Activated T-helper 2 cell treated with anti-CD3 and anti-CD28 coated beads, Interferon-gamma antibody, Interleukin-2, Interleukin-4, amounts not matched to agents 10 μg/mL and 5 μg/mL and 100 μg/mL, durations not matched to agents 14 hours and 24 hours and 36 hours (primary cell): ENCODE measurements around the gene IGFBP1. TPM values are rescaled to one million over a fixed set of nuclear protein-coding genes. Genes with fewer than 3 reads are reported as not detected.

ENCODE experiments used
- DNase-seq: peaks from one replicate; pipeline ENCODE4 v3.0.0; 2021; ENCODE audit warnings: low spot score
- H3K27ac Mint-ChIP-seq: one replicate; pipeline ENCODE4 v1.8.0; 2021; ENCODE audit warnings: mixed read lengths
- H3K27me3 Mint-ChIP-seq: one replicate; pipeline ENCODE4 v1.8.0; 2021; ENCODE audit warnings: low read depth, mixed read lengths
- H3K36me3 Mint-ChIP-seq: one replicate; pipeline ENCODE4 v1.8.0; 2021; ENCODE audit warnings: low read depth, mixed read lengths
- H3K4me1 Mint-ChIP-seq: one replicate; pipeline ENCODE4 v1.8.0; 2021; ENCODE audit warnings: low read depth, mixed read lengths
- H3K4me3 Mint-ChIP-seq: one replicate; pipeline ENCODE4 v1.8.0; 2021; ENCODE audit warnings: low read depth, mild to moderate bottlenecking, moderate library complexity, mixed read lengths
- H3K9me3 Mint-ChIP-seq: one replicate; pipeline ENCODE4 v1.8.0; 2021; ENCODE audit warnings: mixed read lengths
- intact Hi-C: fragments of 100-400 bp; cut with micrococcal nuclease; formaldehyde crosslinking; loops from one replicate; pipeline ENCODE4 v1.15.1; 2023
- total RNA-seq: library from RNA; stranded (reverse); gene quantifications from 2 replicates; pipeline ENCODE4 v1.2.3, GENCODE V29; 2022

Gene IGFBP1
- total RNA-seq, 1 donor from 2014 or later: not detected

GRCh38 chr7:45919231-45919784, 31.0 kb downstream of the IGFBP1 start:
- Mint-ChIP-seq H3K4me3 (no peak overlapping the region), H3K27me3 (peaks cover 51% of the 10 kb centered on the region), H3K36me3 (no peaks in the 10 kb centered on the region), H3K9me3 (no peaks in the 10 kb centered on the region), H3K27ac (no peak overlapping the region), H3K4me1 (peaks cover 25% of the 10 kb centered on the region)
- intact Hi-C loops: loop anchor here (5.0 kb wide), 2 partner anchors 433 to 1898 kb away; no protein-coding TSS in a partner anchor
- no peak for DNase-seq

GRCh38 chr7:45919993-45920459, 31.7 kb downstream of the IGFBP1 start:
- intact Hi-C loops: loop anchor here (5.0 kb wide), 2 partner anchors 432 to 1897 kb away; no protein-coding TSS in a partner anchor
- DNase-seq: no peak
- Mint-ChIP-seq H3K4me1 (peaks cover 25% of the 10 kb centered on the region), H3K27ac (no peak overlapping the region), H3K9me3 (no peaks in the 10 kb centered on the region), H3K4me3 (peak overlapping the region; percentile 50), H3K27me3 (peaks cover 54% of the 10 kb centered on the region), H3K36me3 (no peaks in the 10 kb centered on the region)

- H3K27ac Mint-ChIP-seq: no peak within 1 kb of the TSS
- intact Hi-C loops: no loop called here
- H3K4me1 Mint-ChIP-seq: peaks cover 25% of the 10 kb centered on the region
- H3K9me3 Mint-ChIP-seq: no peaks in the 10 kb centered on the region
- no peak for DNase-seq
- peaks cover 56% of the 10 kb centered on the region for H3K27me3 Mint-ChIP-seq
- H3K36me3 Mint-ChIP-seq: no peaks in the 10 kb centered on the region
- peak within 1 kb of the TSS; percentile 50 for H3K4me3 Mint-ChIP-seq
Observed at GRCh38 chr7:45920502-45921380, 32.5 kb downstream of the IGFBP1 start, which contains the start of gene IGFBP3. Gene IGFBP3, minus strand, starts transcription at chr7:45921272. Its CDS starts 132 bp downstream, at chr7:45921140.

GRCh38 chr7:45921381-45921698, 33.1 kb downstream of the IGFBP1 start:
- intact Hi-C loops: no loop called here
- no peak for DNase-seq
- H3K36me3 Mint-ChIP-seq: no peaks in the 10 kb centered on the region
- no peak overlapping the region for H3K27ac Mint-ChIP-seq
- no peaks in the 10 kb centered on the region for H3K9me3 Mint-ChIP-seq
- peaks cover 25% of the 10 kb centered on the region for H3K4me1 Mint-ChIP-seq
- H3K4me3 Mint-ChIP-seq: peak overlapping the region; percentile 21
- peaks cover 58% of the 10 kb centered on the region for H3K27me3 Mint-ChIP-seq

- H3K36me3 Mint-ChIP-seq: no peaks in the 10 kb centered on the region
- intact Hi-C loops: loop anchor here (2.0 kb wide), 1 partner anchor 1333 kb away; no protein-coding TSS in a partner anchor
- no peak for DNase-seq
- H3K27me3 Mint-ChIP-seq: peaks cover 60% of the 10 kb centered on the region
- H3K4me1 Mint-ChIP-seq: peaks cover 25% of the 10 kb centered on the region
- H3K4me3 Mint-ChIP-seq: peak overlapping the region; percentile 26
- no peaks in the 10 kb centered on the region for H3K9me3 Mint-ChIP-seq
- H3K27ac Mint-ChIP-seq: no peak overlapping the region
Observed at GRCh38 chr7:45921699-45922519, 33.6 kb downstream of the IGFBP1 start.

- no peak overlapping the region for H3K27ac Mint-ChIP-seq
- peak overlapping the region; percentile 38 for H3K4me3 Mint-ChIP-seq
- H3K4me1 Mint-ChIP-seq: peaks cover 27% of the 10 kb centered on the region
- no peak for DNase-seq
- intact Hi-C loops: loop anchor here (2.0 kb wide), 1 partner anchor 1332 kb away; no protein-coding TSS in a partner anchor
- no peaks in the 10 kb centered on the region for H3K36me3 Mint-ChIP-seq
- no peaks in the 10 kb centered on the region for H3K9me3 Mint-ChIP-seq
- peaks cover 61% of the 10 kb centered on the region for H3K27me3 Mint-ChIP-seq
Observed at GRCh38 chr7:45922810-45923209, 34.5 kb downstream of the IGFBP1 start.

- Mint-ChIP-seq H3K27me3 (peaks cover 57% of the 10 kb centered on the region), H3K36me3 (no peaks in the 10 kb centered on the region), H3K4me3 (no peak overlapping the region), H3K4me1 (peaks cover 27% of the 10 kb centered on the region), H3K27ac (no peak overlapping the region), H3K9me3 (no peaks in the 10 kb centered on the region)
- intact Hi-C loops: loop anchor here (2.0 kb wide), 1 partner anchor 1332 kb away; no protein-coding TSS in a partner anchor
- DNase-seq: peak; percentile 28
Observed at GRCh38 chr7:45923290-45923689, 35.0 kb downstream of the IGFBP1 start.

GRCh38 chr7:45923818-45924217, 35.5 kb downstream of the IGFBP1 start:
- intact Hi-C loops: loop anchor here (2.0 kb wide), 1 partner anchor 1331 kb away; no protein-coding TSS in a partner anchor
- Mint-ChIP-seq H3K27me3 (peaks cover 53% of the 10 kb centered on the region), H3K36me3 (no peaks in the 10 kb centered on the region), H3K9me3 (no peaks in the 10 kb centered on the region), H3K4me3 (no peak overlapping the region), H3K4me1 (peaks cover 27% of the 10 kb centered on the region), H3K27ac (no peak overlapping the region)
- DNase-seq: no peak

- intact Hi-C loops: no loop called here
- H3K4me3 Mint-ChIP-seq: no peak overlapping the region
- no peak for DNase-seq
Observed at GRCh38 chr7:45924283-45924682, 36.0 kb downstream of the IGFBP1 start.

GRCh38 chr7:45927721-45928120, 39.4 kb downstream of the IGFBP1 start:
- Mint-ChIP-seq H3K27ac (no peak overlapping the region), H3K9me3 (no peaks in the 10 kb centered on the region), H3K4me1 (peaks cover 9% of the 10 kb centered on the region), H3K36me3 (no peaks in the 10 kb centered on the region), H3K4me3 (no peak overlapping the region), H3K27me3 (peaks cover 29% of the 10 kb centered on the region)
- no peak for DNase-seq
- intact Hi-C loops: no loop called here

More at GRCh38 chr7:45924283-45924682, 36.0 kb downstream of the IGFBP1 start:
- H3K36me3 Mint-ChIP-seq: no peaks in the 10 kb centered on the region
- H3K27ac Mint-ChIP-seq: no peak overlapping the region
- peaks cover 27% of the 10 kb centered on the region for H3K4me1 Mint-ChIP-seq
- no peaks in the 10 kb centered on the region for H3K9me3 Mint-ChIP-seq
- peaks cover 51% of the 10 kb centered on the region for H3K27me3 Mint-ChIP-seq

GRCh38 chr7:45930967-45931366, 42.7 kb downstream of the IGFBP1 start:
- H3K4me1 Mint-ChIP-seq: peaks cover 2% of the 10 kb centered on the region
- DNase-seq: no peak

GRCh38 chr7:45937301-45937700, 49.0 kb downstream of the IGFBP1 start:
- Mint-ChIP-seq H3K4me1 (peaks cover 7% of the 10 kb centered on the region), H3K9me3 (peaks cover 5% of the 10 kb centered on the region), H3K27me3 (no peaks in the 10 kb centered on the region), H3K4me3 (no peak overlapping the region), H3K27ac (no peak overlapping the region), H3K36me3 (no peaks in the 10 kb centered on the region)
- intact Hi-C loops: no loop called here
- DNase-seq: no peak

More at GRCh38 chr7:45930967-45931366, 42.7 kb downstream of the IGFBP1 start:
- Mint-ChIP-seq H3K27ac (no peak overlapping the region), H3K9me3 (no peaks in the 10 kb centered on the region), H3K36me3 (no peaks in the 10 kb centered on the region), H3K4me3 (no peak overlapping the region), H3K27me3 (peaks cover 9% of the 10 kb centered on the region)
- intact Hi-C loops: no loop called here
